ENCODE data around the gene SSX1. TPM values are rescaled to one million over a fixed set of nuclear protein-coding genes. Genes with fewer than 3 reads are reported as not detected.
"Not testable (repeated sequence)": the region's sequence is repeated elsewhere in the genome, so short reads cannot be mapped to it uniquely, and the experiment has no call there.

SSX1 gene
- total RNA-seq, result not detected in 2 replicates

- DNase-seq (ENCODE audit: low read depth, low spot score), result not testable (repeated sequence)
Observed at GRCh38 chrX:48255062-48255796, at the start of gene SSX1. SSX1 (plus strand) TSS chrX:48255392; CDS start chrX:48257242, 1,850 bp downstream.

- DNase-seq (ENCODE audit: low read depth, low spot score), result not testable (repeated sequence)
Observed at GRCh38 chrX:48214341-48214740, 40.9 kb upstream of the SSX1 start.

GRCh38 chrX:48224196-48224595 lies 31.0 kb upstream of the SSX1 start:
- not testable (repeated sequence) for DNase-seq (ENCODE audit: low read depth, low spot score)

GRCh38 chrX:48252945-48253344 lies 2.2 kb upstream of the SSX1 start:
- not testable (repeated sequence) for DNase-seq (ENCODE audit: low read depth, low spot score)

GRCh38 chrX:48274365-48274764 lies 19.2 kb downstream of the SSX1 start:
- not testable (repeated sequence) for DNase-seq (ENCODE audit: low read depth, low spot score)

GRCh38 chrX:48278958-48279357 lies 23.8 kb downstream of the SSX1 start:
- DNase-seq (ENCODE audit: low read depth, low spot score), result no peak

GRCh38 chrX:48280729-48281128 lies 25.5 kb downstream of the SSX1 start:
- DNase-seq (ENCODE audit: low read depth, low spot score), result not testable (repeated sequence)

- DNase-seq (ENCODE audit: low read depth, low spot score), result no peak
Observed at GRCh38 chrX:48306175-48306574, 51.0 kb downstream of the SSX1 start.

- not testable (repeated sequence) for DNase-seq (ENCODE audit: low read depth, low spot score)
Observed at GRCh38 chrX:48313996-48314395, 58.8 kb downstream of the SSX1 start.

Other genes with a start within 250 kb of the SSX1 start
- not detected in 2 replicates for gene SPACA5, start 248.4 kb upstream of the SSX1 start, total RNA-seq
- 0.40 and 2.3 TPM in 2 replicates for gene ZNF630, start 183.8 kb upstream of the SSX1 start, total RNA-seq
- gene SPACA5B, start 124.8 kb upstream of the SSX1 start, total RNA-seq, result not detected in 2 replicates
- gene SSX5, start 58.6 kb upstream of the SSX1 start, total RNA-seq, result not detected in 2 replicates
- gene SSX3, start 101.3 kb downstream of the SSX1 start, total RNA-seq, result not detected in 2 replicates
- gene SSX4, start 128.1 kb downstream of the SSX1 start, total RNA-seq, result not detected in 2 replicates
- not detected in 2 replicates for gene SSX4B, start 156.6 kb downstream of the SSX1 start, total RNA-seq
- gene SLC38A5, start 214.9 kb downstream of the SSX1 start, total RNA-seq, result 54.8 and 88.9 TPM in 2 replicates
- gene FTSJ1, start 220.8 kb downstream of the SSX1 start, total RNA-seq, result 60.7 and 65.4 TPM in 2 replicates

All from pulmonary artery endothelial cell (primary cell).